IMR-90 (cell line): ENCODE results near the gene KLHL40.

Experiments
- CTCF ChIP-seq: conservative IDR thresholded peaks from 2 replicates; pipeline ENCODE4 v1.5.1; 2012; ENCODE audit warnings: mild to moderate bottlenecking, low read depth, low read length, improper control_type of control experiment
- POLR2A ChIP-seq: IDR thresholded peaks from 2 replicates; pipeline ENCODE4 v1.6.1; 2012; ENCODE audit warnings: mild to moderate bottlenecking, low read depth, low read length
- RAD21 ChIP-seq: IDR thresholded peaks from 2 replicates; pipeline ENCODE4 v1.6.1; 2012; ENCODE audit warnings: low read length, improper control_type of control experiment
- TF ChIP-seq, protein P1 (sequence below): fragments of 150-350 bp; IDR thresholded peaks from 2 replicates; pipeline ENCODE4 v1.6.1; 2017; ENCODE audit warnings: mild to moderate bottlenecking, antibody characterized with exemption, low read length, low read depth

- TF ChIP-seq, protein P1, sequence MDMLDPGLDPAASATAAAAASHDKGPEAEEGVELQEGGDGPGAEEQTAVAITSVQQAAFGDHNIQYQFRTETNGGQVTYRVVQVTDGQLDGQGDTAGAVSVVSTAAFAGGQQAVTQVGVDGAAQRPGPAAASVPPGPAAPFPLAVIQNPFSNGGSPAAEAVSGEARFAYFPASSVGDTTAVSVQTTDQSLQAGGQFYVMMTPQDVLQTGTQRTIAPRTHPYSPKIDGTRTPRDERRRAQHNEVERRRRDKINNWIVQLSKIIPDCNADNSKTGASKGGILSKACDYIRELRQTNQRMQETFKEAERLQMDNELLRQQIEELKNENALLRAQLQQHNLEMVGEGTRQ = no peak
- TF ChIP-seq CTCF (no peak), POLR2A (no peak), RAD21 (no peak)
Observed at GRCh38 chr3:42690766-42691680, 5.7 kb downstream of the KLHL40 start.
